Stromal cell of bone marrow (primary cell): ENCODE results near the gene RAX2.
"Not testable (repeated sequence)": the region's sequence is repeated elsewhere in the genome, so short reads cannot be mapped to it uniquely, and the experiment has no call there.

Experiments used
- DNase-seq: peaks from one replicate; pipeline ENCODE4 v3.0.0-alpha.2; 2012; ENCODE audit warnings: low read depth

The RAX2 gene

DNA sequence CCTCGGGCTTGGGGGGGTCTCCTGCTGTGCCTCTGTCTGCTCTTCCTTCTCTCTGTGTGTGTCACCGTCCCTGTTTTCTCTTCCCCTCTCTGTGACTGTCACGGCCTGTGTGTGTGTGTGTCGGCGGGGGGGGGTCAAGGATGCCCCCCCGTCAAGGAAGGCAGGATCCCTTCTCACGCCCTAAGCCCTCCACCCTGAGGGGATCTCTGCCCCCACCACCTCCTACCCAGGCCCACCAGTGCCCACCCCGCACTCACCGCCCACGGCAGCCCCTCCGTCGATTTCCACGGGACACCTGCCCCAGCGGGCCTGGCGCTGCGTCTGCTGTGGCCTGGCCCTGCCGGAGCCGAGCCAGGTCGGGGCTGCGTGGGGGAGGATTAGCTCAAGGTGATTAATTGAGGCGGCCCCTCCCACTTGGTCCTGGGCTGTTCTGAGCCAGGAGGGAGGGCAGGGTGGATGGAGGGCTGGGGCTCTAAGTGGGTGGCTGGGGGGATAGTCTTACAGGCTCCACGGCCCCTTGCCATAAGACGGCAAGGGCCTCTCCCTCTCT, at the start of gene RAX2:
TSS of gene RAX2 (minus strand) at position 323 of the 550 bp plus-strand sequence. CDS start 486 bp downstream, outside the sequence.
- DNase-seq, result no peak

DNA sequence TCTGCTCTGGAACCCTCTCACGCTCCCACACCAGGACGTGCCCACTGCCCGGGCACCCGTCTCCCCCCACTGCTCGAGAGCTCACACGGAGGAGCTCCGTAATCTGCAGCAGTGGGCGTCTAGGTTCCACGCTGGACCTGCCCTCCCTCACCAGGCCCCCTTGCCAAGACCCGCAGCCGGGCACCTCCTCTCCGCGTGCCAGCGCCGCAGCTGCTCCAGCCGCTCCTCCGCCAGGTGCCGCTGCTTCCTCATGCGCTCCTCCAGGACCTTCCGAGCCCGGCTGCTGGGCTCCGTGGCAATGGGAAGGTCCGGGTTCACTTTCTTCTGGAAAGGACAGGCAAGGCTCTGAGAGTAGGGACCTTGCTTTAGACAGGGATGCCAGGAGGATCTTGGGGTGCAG, 49.1 kb upstream of the RAX2 start:
- DNase-seq, result no peak

DNA sequence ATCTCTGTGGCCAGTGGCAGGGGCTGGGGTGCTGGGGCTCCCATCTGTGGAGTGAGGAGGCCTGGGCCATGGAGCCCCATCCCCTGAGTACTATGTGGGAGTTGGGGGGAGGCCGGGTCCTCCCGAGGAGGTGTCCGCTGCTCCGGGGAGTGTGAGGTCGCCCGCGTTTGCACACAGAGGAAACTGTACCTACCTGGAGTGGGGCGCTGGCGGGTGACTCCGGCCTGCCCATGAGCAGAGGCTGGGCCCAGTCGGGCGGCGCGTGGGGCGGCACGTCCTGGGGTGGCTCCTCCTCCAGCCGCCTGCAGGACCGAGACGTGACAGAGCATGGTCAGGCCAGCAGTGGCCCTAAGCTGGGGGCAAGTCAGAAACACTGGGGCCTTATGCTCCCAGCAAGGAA, 48.0 kb upstream of the RAX2 start:
- no peak for DNase-seq

DNA sequence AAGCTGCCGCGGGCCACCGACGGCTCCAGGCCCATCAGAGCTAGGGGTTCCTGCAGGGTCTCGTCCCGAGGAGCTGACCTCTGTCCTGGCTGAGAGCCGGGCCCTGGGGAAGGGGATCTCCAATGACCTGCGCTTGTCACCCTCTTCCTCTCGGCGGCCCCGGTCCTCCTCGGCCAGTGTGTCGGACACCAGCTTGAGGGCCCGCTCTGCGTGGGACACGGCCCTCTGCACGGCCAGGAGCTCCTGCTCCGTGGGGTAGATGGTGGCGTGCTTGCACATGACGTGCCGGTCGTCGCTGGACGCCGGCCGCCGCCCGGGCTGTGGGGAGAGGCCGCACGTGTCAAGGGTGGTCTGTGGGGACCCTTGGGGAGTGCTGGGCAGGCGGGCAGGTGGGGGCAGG, 46.9 kb upstream of the RAX2 start:
- DNase-seq, result no peak

DNA sequence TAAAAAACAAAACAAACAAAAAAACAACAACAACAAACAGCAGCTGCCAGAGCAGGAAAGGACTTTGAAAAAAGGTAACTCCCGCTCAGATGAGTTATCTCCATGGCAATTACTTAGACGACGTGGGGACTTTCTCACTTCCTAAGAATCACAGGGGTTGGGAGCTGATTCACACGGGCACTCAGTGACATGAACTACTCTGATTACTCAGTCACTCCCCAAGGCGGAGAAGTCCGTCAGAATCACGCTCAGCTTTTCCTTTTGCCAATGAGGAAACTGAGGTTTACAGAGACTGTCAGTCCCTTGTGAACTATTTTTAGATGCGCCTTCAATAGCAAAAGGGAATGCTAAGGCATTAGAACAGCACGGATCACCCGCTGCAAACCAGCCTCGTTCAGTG, 46.4 kb upstream of the RAX2 start:
- peak; percentile 43 for DNase-seq

DNA sequence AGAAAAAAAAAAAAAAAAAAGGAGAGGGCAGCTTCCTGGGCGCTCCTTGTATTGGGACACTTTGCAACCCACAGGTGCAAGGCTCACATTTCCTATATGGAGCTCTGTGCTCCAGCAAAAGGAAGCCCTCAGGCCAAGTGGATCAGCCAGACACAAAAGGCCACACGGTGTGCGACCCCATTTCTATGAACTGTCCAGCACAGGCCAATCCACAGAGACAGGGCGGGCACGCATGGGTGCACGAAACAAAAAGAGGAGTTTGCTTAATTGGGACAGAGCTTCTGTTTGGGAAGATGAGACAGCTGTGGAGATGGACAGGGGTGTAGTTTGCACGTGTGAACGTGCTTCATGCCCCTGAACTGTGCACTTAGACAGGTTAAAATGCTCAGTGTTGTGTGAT, 45.7 kb upstream of the RAX2 start:
- no peak for DNase-seq

DNA sequence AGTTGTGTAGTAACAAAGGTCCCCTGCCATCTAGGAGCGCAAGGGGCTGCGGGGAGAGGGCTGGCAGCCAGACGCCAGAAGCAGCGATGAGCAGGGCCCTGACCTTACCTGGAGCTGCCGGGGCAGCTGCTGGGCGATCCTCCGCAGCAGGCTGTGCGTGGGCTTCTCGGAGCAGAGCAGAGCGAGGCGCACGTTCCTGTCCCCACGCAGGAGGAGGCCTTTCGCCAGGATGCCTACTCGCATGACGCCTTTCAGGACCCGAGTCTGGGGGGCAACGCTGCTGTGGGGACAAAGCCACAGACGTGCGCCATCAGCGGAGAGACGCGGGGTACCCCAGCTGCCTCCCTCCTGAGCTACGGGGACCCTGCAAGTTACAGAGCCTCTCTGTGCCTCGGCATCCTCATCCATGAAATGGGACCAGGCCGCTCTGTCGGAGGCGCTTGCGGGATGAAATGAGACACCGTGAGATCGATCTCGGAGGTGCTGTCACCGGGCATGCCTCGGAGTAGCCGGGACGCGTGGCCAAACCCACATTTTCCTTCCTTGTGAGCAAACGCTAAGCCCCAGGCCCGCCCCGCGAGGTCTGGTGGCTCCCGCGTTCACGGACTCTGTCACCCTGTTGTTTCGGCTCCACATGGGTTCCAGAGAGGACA, 44.7 kb upstream of the RAX2 start:
- no peak for DNase-seq

DNA sequence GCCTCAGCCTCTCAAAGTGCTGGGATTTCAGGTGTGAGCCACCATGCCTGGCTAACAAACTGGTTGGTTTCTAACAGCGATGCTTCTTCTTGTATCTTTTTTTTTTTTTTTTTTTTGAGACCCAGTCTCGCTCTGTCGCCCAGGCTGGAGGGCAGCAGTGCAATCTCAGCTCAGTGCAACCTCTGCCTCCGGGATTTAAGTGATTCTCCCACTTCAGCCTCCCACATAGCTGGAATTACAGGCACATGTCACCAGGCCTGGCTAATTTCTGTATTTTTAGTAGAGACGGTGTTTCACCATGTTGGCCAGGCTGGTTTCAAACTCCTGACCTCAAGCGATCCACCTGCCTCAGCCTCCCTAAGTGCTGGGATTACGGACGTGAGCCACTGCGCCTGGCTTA, 44.1 kb upstream of the RAX2 start:
- not testable (repeated sequence) for DNase-seq

DNA sequence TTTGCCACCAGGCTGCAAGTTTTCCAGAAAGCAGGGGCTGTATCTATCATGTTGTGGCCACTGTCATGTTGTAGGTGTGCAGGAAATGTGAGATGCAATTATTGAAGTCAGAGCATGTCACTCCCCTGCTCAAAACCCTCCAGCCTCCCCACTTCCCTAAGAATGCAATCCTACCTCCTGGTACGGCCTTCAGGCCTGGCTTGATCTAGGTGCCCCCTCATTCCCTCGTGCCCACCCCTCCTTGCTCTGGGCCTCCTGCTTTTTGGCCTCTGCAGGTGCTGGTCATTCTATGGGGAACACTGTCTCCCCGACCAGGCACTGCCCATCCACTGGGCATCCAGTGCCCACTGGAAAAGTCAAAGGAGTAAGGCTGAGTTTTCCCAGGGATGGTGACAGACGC, 42.6 kb upstream of the RAX2 start:
- no peak for DNase-seq

DNA sequence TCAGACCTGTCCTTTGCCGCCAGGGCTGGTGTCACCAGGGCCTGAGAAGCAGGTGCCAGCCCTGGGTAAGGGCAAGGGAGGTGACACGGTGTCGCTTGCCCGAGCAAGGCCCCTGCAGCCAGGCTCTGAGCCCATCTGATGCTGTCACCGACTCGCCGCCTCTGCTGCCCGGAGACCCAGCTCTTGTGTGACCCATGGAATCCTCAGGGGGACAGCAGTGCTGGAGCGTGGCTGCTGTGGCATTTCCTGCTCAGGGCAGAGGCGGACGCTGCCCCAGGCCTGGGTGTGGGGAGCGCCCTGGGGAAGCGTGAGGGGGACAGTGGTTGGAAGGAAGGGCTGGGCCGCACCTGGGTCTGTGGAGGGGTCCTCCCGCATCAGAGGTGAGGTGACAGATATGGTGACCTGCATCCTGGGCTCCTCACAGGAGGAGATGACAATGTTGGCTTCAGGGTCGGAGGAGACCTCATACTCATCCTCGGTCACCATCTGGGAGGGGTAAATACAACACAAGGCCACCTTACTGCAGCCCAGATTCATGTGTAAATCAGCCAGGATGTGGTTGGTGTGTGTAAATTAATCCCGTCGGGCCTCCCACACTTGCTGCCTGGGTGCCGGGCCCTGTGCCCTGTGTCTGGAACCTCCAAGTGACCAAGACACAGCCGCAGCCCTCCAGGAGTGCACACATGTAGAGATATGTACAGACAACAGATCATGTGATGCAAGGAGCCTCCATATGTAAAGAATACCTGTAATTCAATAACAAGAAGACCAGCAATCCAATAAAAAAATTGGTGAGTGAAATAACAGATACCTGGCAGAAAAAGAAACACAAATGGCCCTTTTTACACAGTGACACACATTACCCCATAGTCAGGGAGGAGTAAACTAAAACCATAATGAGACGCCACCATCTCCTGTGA, 41.7 kb upstream of the RAX2 start:
- DNase-seq, result no peak

DNA sequence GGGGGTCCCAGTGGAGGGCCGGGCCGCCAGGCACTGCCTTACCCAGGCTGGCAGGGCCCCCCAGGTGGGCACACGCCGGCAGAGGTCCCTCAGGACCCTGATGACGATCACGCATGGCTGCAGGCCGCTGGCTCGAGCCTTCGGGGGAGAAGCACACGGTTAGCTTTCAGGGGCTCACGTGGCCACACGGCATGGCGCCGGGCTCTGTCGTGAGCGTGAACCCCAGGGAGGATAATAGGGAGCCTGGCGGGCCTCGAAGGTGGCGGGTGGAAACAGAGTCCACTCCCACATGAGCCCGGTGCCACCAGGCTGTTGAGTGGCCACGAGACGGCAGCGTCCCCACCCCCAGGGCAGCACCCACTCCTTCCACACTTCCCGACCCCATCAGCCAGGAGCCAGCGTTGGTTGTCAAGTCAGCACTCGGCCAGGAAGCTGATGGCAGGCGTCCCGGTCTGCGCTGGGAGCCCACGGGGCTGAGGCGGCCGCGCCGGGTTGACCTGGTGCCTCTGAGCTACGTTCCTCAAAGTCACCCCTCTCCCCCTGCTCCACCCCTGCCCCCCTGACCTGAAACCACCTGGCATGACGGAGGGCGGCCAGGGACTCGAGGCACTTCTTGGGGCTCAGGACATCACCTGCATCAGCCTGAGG, 38.8 kb upstream of the RAX2 start:
- DNase-seq, result no peak

DNA sequence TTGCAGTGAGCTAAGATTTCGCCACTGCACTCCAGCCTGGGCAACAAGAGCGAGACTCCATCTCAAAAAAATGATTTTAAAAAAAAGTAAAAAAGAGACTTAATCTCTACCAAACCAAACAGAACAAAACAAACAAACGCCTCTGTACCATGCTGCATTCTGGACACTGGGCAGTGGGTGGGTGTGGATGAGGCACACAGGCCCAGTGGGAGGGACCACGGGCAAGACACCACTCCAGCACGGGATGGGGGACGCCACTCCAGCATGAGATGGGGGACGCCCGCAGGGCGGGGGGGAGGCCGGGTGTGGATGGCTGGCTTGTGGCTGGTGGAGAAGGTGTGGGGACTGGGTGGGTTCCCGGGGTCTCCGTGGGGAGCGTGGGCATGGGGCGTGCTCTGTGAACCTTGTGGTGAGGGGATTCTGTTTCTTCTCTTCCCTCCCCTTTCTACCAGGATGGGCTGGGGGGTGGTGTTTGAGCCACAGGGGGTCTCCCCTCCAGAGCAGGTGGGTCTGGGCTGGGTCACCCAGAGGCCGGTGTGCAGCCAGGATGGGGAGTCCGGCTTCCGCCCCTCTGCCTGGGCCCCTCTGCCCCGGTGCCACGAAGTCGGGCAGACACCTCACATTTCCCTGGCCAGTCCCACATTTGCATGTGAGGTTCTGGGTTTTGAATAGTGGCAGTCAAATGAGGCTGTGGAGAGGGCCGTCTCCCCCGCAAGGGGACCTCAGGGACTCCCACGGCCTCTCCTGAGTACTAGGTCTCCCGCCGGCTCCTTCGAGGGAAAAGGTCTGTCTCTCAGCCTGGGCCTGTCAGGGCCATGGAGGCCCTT, 38.1 kb upstream of the RAX2 start:
- DNase-seq, result no peak

DNA sequence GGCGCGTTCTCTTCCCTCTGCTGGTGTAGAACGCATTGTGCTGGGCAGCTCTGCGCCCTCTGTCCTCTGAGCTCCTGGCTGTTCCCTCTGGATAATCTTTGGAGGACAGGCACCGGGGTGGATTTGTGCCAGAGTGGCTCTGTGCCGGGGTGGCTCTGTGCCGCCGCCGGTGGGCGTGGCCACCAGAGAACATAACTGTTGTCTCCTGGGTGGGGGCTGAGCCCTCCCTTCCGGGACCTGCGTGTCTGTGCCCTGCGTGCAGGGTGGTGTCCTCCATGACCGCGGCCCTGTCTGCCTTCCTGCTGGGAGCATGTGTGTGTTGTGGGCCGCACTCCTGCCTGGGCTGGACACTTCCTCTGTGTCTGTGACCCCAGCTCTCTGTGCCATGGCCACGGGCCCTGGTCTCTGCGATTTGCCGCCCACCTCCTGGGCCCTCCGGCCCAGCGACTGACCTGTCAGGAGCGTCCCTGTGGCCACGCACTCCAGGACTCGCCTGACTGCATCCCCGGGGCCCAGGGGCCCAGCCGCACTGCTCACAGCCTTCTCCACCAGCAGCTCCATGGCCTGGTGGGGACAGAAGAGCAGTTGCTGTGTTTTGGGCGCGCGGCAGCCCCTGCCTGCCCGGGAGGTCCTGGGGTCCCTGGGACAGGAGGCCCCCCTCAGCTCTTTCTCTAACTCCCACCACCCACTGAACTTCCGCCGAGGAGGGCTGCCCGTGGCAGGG, 36.6 kb upstream of the RAX2 start:
- no peak for DNase-seq

DNA sequence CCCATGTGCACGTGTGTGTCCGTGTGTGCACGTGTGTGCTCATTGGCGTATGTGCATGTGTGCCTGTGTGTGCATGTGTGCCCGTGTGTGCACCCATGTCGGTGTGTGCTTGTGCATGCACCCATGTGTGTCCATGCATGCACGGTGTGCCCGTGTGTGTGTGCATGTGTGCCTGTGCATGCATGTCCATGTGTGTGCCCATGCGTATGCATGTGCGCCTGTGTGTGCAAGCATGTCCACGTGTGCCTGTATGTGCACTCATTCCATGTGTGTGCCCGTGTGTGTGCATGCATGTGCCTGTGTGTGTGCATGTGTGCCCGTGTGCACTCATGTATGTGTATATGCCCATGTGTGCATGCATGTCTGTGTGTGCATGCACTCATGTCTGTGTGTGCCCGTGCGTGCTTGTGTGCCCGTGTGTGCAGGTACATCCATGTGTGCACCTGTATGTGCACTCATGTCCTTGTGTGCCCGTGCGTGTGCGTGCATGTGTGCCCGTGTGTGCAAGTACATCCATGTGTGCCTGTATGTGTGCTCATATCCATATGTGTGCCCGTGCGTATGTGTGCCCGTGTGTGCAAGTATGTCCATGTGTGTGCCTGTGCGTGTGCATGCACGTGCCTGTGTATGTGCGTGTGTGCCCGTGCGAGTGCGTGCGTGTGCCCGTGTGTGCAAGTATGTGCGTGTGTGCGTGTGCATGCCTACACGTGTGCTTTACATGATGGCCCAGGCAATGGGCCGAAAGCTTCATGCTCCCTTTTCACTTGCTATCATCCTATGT, 35.7 kb upstream of the RAX2 start:
- no peak for DNase-seq

DNA sequence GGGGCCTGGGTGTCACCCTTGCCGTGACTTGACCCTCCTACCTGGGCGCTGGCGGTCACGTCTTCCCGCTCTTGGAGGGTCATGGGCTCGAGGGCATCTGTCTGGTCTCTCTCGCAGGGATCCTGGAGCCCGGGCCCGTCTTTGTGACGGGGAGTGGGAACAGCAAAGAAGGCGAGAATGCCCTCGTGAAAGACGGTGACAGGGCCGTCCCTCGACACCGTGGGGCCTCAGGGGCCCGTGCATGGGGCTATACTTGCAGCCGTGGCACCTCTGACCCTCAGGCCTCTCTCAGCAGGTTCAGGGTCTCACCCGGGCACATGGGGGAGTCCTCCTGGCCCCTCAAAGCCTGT, 35.1 kb upstream of the RAX2 start:
- DNase-seq, result no peak

DNA sequence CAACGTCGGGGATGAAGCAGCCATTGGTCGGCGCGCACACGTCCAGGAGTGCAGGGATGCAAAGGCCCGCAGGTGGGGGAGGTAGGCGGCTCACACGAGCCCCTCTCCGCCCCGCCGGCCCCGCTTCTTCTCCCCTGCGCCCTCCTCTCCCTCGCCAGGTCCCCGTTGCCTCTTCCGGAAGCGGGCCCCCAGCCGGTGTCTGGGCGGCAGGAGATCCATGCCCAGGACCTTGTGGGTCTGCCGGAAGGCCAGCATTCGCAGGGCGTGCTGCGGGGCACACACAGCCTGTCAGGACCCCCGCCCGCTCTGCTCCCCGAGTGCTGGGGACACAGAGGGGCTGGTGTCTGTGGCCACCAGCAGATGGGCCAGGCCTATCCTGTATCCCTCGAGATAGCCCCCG, 33.8 kb upstream of the RAX2 start:
- no peak for DNase-seq

DNA sequence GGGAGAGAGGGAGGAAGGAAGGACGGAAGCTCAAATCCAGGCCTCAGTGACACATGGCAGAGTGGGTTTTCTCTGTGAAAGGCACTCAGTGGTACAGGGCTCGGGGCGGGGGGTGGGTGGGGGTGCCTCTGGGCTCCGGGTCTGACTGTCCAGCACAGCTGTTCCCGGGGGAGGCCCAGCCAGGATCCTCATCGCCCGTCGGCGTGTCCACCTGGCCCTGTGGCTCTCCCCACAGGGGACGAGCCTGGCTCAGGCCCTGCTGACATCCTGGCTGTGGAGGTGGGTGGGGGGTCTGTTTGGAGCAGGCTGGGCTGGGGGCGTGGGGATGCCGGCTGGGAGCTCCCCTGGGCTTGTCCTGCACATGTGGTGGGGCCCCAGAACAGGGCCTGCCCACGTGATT, 32.4 kb upstream of the RAX2 start:
- no peak for DNase-seq

DNA sequence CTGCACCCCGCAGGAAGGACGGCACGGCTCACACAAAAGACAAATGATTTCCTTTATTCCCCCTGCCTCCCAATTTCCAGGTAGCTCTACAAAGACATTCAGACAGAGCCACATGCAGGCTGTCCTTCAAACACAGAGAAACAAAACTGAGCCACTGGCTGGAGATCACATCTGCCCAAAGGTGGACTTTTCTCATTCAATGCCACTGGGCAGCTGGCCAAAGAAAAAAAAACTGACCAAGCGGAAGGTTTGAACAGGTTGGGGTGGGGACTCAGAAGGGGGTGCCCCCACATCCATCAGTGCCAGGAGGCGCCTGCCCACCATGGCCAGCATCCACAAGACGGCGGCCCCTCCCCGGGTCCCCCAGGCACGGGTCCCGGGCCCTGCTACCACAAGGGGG, 32.0 kb upstream of the RAX2 start:
- no peak for DNase-seq

DNA sequence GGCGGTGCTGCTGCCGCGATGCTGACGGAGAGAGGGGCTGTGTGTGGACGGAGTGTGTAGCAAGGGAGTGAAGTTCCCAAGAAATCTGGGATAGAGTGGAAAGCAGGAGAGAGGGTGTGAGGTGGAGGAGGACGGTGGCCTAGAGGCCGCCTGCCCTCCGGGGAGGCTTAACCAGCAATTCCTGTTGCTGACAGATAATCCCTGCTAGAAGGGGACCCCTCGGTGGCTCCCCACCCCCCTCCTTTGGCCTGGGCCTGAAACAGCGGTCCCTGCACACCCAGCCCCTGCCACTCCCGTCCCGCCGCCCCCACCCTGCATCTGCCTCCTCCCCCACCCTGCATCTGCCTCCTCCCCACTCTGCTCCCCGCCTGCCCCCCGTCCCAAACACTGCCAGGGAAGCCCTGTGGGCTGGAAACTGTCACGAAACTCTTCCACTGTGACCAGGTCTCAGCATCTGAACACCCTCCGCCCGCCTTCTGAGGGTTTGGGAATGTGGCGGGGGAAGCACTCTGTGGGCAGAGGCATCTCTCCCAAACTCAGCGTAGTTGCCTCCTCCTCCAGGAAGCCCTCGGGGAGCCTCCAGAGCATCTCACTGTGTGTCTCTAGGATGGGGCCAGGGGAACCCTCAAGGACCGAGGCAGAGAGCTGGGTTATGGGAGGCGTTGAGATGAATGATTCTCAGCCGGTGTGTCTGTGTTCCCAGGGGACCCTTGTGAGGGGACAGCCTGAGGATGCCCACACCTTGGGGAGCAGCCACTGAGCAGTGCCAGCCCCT, 31.3 kb upstream of the RAX2 start:
- no peak for DNase-seq
